ENCODE measurements around the gene TNS1. TPM values are rescaled to one million over a fixed set of nuclear protein-coding genes. Genes with fewer than 3 reads are reported as not detected.

TNS1 gene
- polyA plus RNA-seq, 1 of the 3 experiments (the other 2 are of a cell fraction): 12.1 TPM

- WGBS (ENCODE audit: low lambda C conversion rate): 41% methylated on average over 3 of the region's 3 CpGs
- DNase-seq: no peak
- Histone ChIP-seq H3F3A (replicated peaks; ENCODE audit: insufficient read depth) (peaks cover 29% of the 10 kb centered on the region), H3K79me2 (ENCODE audit: insufficient read depth) (peaks cover 78% of the 10 kb centered on the region), H3K9me2 (no peaks in the 10 kb centered on the region), H3K4me3 (ENCODE audit: low read depth in 2 of 2, low read length in 1 of 2) (no peak overlapping the region), H2AFZ (ENCODE audit: low read depth) (no peak overlapping the region), H3K27ac (ENCODE audit: low read depth in 2 of 2, low read length in 1 of 2) (peak overlapping the region; percentile 86 to 98; a peak in 3 of 4 replicates), H3K4me2 (peak overlapping the region; percentile 98; the same call in 1 of the 2 replicates), H3K36me3 (replicated peaks in 1 of 2; ENCODE audit: control insufficient read depth in 1 of 2, insufficient read depth in 2 of 2, low read length in 1 of 2) (no peaks in the 10 kb centered on the region), H3K4me1 (ENCODE audit: control insufficient read depth in 1 of 2, insufficient read depth in 2 of 2, low read depth in 1 of 2, low read length in 1 of 2) (peaks cover 56 to 83% of the 10 kb centered on the region in 2 experiments), H3K27me3 (ENCODE audit: insufficient read depth) (no peaks in the 10 kb centered on the region), H3K9me3 (no peaks in the 10 kb centered on the region), H4K20me1 (ENCODE audit: insufficient read depth) (peaks cover 8% of the 10 kb centered on the region; the same call in 1 of the 2 replicates), H3K9ac (no peak overlapping the region)
- CTCF ChIA-PET: interaction anchor here (0.7 to 30.4 kb wide), 5 partner anchors 8 to 212 kb away, joined by 3 to 666 read pairs (median 5); no protein-coding TSS in a partner anchor
- TF ChIP-seq FOSL2 (IDR thresholded peaks at IDR 0.05; ENCODE audit: borderline replicate concordance, low read depth): peak; percentile 27; the same call in 1 of the 2 replicates
- TF ChIP-seq, protein P1, sequence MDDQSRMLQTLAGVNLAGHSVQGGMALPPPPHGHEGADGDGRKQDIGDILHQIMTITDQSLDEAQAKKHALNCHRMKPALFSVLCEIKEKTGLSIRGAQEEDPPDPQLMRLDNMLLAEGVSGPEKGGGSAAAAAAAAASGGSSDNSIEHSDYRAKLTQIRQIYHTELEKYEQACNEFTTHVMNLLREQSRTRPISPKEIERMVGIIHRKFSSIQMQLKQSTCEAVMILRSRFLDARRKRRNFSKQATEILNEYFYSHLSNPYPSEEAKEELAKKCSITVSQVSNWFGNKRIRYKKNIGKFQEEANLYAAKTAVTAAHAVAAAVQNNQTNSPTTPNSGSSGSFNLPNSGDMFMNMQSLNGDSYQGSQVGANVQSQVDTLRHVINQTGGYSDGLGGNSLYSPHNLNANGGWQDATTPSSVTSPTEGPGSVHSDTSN (IDR thresholded peaks at IDR 0.05): peak; percentile 65
- TF ChIP-seq TAF1 (IDR thresholded peaks at IDR 0.05; ENCODE audit: borderline replicate concordance, low read depth, low read length): no peak
- TF ChIP-seq YY1 (IDR thresholded peaks at IDR 0.05; ENCODE audit: low read depth): no peak
- peak; percentile 52; the same call in 1 of the 2 replicates for TF ChIP-seq TCF12 (IDR thresholded peaks at IDR 0.05)
- TF ChIP-seq, protein P2, sequence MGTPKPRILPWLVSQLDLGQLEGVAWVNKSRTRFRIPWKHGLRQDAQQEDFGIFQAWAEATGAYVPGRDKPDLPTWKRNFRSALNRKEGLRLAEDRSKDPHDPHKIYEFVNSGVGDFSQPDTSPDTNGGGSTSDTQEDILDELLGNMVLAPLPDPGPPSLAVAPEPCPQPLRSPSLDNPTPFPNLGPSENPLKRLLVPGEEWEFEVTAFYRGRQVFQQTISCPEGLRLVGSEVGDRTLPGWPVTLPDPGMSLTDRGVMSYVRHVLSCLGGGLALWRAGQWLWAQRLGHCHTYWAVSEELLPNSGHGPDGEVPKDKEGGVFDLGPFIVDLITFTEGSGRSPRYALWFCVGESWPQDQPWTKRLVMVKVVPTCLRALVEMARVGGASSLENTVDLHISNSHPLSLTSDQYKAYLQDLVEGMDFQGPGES (IDR thresholded peaks at IDR 0.05; ENCODE audit: low read depth, low read length): no peak
- TF ChIP-seq JUND (IDR thresholded peaks at IDR 0.05): peak; percentile 9; the same call in 1 of the 2 replicates
- POLR2A ChIA-PET: interaction anchor here (0.6 kb wide), 1 partner anchor 96 kb away, joined by 3 read pairs; no protein-coding TSS in a partner anchor
These were observed 2.7 kb upstream of the TNS1 start for GRCh38 chr2:218005486-218005885.

DNA sequence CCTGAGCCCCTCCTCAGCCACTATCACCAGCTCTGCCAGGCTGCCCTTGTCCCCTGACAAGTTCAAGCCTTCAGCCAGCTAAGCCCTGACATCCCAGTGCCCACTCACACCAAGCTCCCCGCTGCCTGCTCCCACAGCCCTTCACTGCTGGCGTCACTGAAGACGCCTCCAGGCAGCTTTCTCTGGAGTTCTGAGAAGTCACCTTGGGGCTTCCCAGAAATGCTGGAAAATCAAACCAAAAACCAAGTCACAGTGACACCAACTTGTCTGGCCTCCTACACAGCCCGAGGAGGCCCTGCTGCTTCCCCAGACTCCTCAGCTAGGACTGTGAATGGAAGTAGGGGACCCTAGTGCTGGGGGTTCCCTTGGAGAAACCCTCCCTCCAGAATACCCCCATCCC lies 2.2 kb upstream of the TNS1 start:
- H3K36me3 ChIP-seq (replicated peaks in 1 of 2; ENCODE audit: control insufficient read depth in 1 of 2, insufficient read depth in 2 of 2, low read length in 1 of 2): no peaks in the 10 kb centered on the region
- no peaks in the 10 kb centered on the region for H3K9me3 ChIP-seq
- no peak overlapping the region for H3K4me3 ChIP-seq (ENCODE audit: low read depth in 2 of 2, low read length in 1 of 2)
- no peak overlapping the region for H2AFZ ChIP-seq (ENCODE audit: low read depth)
- H3K27ac ChIP-seq (ENCODE audit: low read depth in 2 of 2, low read length in 1 of 2): peak overlapping the region; percentile 86 to 98
- ChIA-PET POLR2A (no interaction called here), CTCF (interaction anchor here (0.9 to 30.4 kb wide), 4 partner anchors 11 to 211 kb away, joined by 3 to 666 read pairs (median 4); no protein-coding TSS in a partner anchor)
- H3K79me2 ChIP-seq (ENCODE audit: insufficient read depth): peaks cover 82% of the 10 kb centered on the region
- H3K9me2 ChIP-seq: no peaks in the 10 kb centered on the region
- H3F3A ChIP-seq (replicated peaks; ENCODE audit: insufficient read depth): peaks cover 29% of the 10 kb centered on the region
- H4K20me1 ChIP-seq (ENCODE audit: insufficient read depth): peaks cover 12% of the 10 kb centered on the region; the same call in 1 of the 2 replicates
- no peaks in the 10 kb centered on the region for H3K27me3 ChIP-seq (ENCODE audit: insufficient read depth)
- 85% methylated on average over 4 of the region's 4 CpGs for WGBS (ENCODE audit: low lambda C conversion rate)
- H3K9ac ChIP-seq: no peak overlapping the region; the same call in 1 of the 2 replicates
- peak overlapping the region; percentile 98; the same call in 1 of the 2 replicates for H3K4me2 ChIP-seq
- TF ChIP-seq REST (IDR thresholded peaks at IDR 0.05; ENCODE audit: low read depth, low read length) (no peak), FOXJ3 (CRISPR knock-in tag; IDR thresholded peaks at IDR 0.05) (no peak), SIN3A (IDR thresholded peaks at IDR 0.05; ENCODE audit: borderline replicate concordance, low read depth, low read length) (no peak), EP300 (IDR thresholded peaks at IDR 0.05; ENCODE audit: borderline replicate concordance in 1 of 2, low read depth in 1 of 2, low read length in 1 of 2) (no peak), CHD2 (IDR thresholded peaks at IDR 0.05; ENCODE audit: low read length, partially characterized antibody) (no peak), TCF12 (IDR thresholded peaks at IDR 0.05) (no peak), TEAD4 (IDR thresholded peaks at IDR 0.05; ENCODE audit: borderline replicate concordance, insufficient read depth) (no peak), RXRA (IDR thresholded peaks at IDR 0.05; ENCODE audit: borderline replicate concordance, low read depth) (no peak), SMC3 (IDR thresholded peaks at IDR 0.05; ENCODE audit: low read depth, low read length) (no peak)
- TF ChIP-seq, protein P1 (IDR thresholded peaks at IDR 0.05): no peak
- peaks cover 60 to 87% of the 10 kb centered on the region in 2 experiments for H3K4me1 ChIP-seq (ENCODE audit: control insufficient read depth in 1 of 2, insufficient read depth in 2 of 2, low read depth in 1 of 2, low read length in 1 of 2)
- DNase-seq: no peak
